ENCODE data around the gene MT1M. TPM values are rescaled to one million over a fixed set of nuclear protein-coding genes. Genes with fewer than 3 reads are reported as not detected.

MT1M gene
- total RNA-seq, 4 donors from 2014 or later: 5.3 to 10.0 (median 7.3) TPM; not detected in 1

GRCh38 chr16:56635441-56635967, 3.0 kb downstream of the MT1M start:
- Histone ChIP-seq H3K27ac (no peak overlapping the region), H3K9me3 (no peaks in the 10 kb centered on the region), H3K27me3 (peaks cover 3 to 7% (median 6%) of the 10 kb centered on the region in 3 donors), H3K36me3 (no peaks in the 10 kb centered on the region), H3K4me3 (peak overlapping the region in 1 of 4 donors; percentile 3), H3K4me1 (peaks cover 8 to 16% of the 10 kb centered on the region in 2 donors)
- intact Hi-C loops (cut with DNase I; ENCODE audit: low total_unique reads): no loop called here
- no peak for DNase-seq
- no peak for ATAC-seq
- in situ Hi-C loops (cut with MboI; ENCODE audit: low sequenced_read_pairs in 4 of 4): no loop called here
- no peak for TF ChIP-seq POLR2A (IDR thresholded peaks at IDR 0.05)
- TF ChIP-seq, protein P1, sequence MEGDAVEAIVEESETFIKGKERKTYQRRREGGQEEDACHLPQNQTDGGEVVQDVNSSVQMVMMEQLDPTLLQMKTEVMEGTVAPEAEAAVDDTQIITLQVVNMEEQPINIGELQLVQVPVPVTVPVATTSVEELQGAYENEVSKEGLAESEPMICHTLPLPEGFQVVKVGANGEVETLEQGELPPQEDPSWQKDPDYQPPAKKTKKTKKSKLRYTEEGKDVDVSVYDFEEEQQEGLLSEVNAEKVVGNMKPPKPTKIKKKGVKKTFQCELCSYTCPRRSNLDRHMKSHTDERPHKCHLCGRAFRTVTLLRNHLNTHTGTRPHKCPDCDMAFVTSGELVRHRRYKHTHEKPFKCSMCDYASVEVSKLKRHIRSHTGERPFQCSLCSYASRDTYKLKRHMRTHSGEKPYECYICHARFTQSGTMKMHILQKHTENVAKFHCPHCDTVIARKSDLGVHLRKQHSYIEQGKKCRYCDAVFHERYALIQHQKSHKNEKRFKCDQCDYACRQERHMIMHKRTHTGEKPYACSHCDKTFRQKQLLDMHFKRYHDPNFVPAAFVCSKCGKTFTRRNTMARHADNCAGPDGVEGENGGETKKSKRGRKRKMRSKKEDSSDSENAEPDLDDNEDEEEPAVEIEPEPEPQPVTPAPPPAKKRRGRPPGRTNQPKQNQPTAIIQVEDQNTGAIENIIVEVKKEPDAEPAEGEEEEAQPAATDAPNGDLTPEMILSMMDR (IDR thresholded peaks at IDR 0.05 in 4 of 5, conservative IDR thresholded peaks at IDR 0.05 in 1 of 5): no peak

- intact Hi-C loops (cut with DNase I; ENCODE audit: low total_unique reads): no loop called here
- Histone ChIP-seq H3K27me3 (peaks cover 3 to 7% (median 6%) of the 10 kb centered on the region in 3 donors), H3K27ac (no peak overlapping the region), H3K36me3 (no peaks in the 10 kb centered on the region), H3K4me1 (peaks cover 5 to 12% of the 10 kb centered on the region in 2 donors), H3K9me3 (no peaks in the 10 kb centered on the region), H3K4me3 (no peak overlapping the region)
- DNase-seq (no peak), ATAC-seq (no peak)
- TF ChIP-seq, protein P1 (IDR thresholded peaks at IDR 0.05 in 4 of 5, conservative IDR thresholded peaks at IDR 0.05 in 1 of 5): no peak
- no peak for TF ChIP-seq POLR2A (IDR thresholded peaks at IDR 0.05)
- in situ Hi-C loops (cut with MboI; ENCODE audit: low sequenced_read_pairs in 4 of 4): no loop called here
Measured at GRCh38 chr16:56636616-56637413, 4.4 kb downstream of the MT1M start.

- no peaks in the 10 kb centered on the region for H3K9me3 ChIP-seq
- peaks cover 5 to 10% of the 10 kb centered on the region in 2 donors for H3K4me1 ChIP-seq
- peak within 1 kb of the TSS; percentile 50 to 76 (median 62) for H3K4me3 ChIP-seq
- ATAC-seq (peak; percentile 75), DNase-seq (peak; percentile 63 to 68)
- peaks cover 3 to 7% (median 6%) of the 10 kb centered on the region in 3 donors for H3K27me3 ChIP-seq
- no peaks in the 10 kb centered on the region for H3K36me3 ChIP-seq
- in situ Hi-C loops (cut with MboI; ENCODE audit: low sequenced_read_pairs in 4 of 4): no loop called here
- H3K27ac ChIP-seq: peak within 1 kb of the TSS; percentile 57 to 77 (median 74)
- intact Hi-C loops (cut with DNase I; ENCODE audit: low total_unique reads): no loop called here
- TF ChIP-seq, protein P1 (IDR thresholded peaks at IDR 0.05 in 4 of 5, conservative IDR thresholded peaks at IDR 0.05 in 1 of 5): no peak
- TF ChIP-seq POLR2A (IDR thresholded peaks at IDR 0.05): peak; percentile 66 to 76
Measured at GRCh38 chr16:56637814-56638750, 5.6 kb downstream of the MT1M start, which contains the start of gene MT1A. MT1A (plus strand) TSS chr16:56638666; CDS start chr16:56638739, 73 bp downstream.

GRCh38 chr16:56639045-56639444, 6.6 kb downstream of the MT1M start:
- H3K4me1 ChIP-seq: peaks cover 5 to 20% of the 10 kb centered on the region in 2 donors
- DNase-seq: no peak
- peak overlapping the region; percentile 35 to 77 (median 66) for H3K27ac ChIP-seq
- no peaks in the 10 kb centered on the region for H3K36me3 ChIP-seq
- TF ChIP-seq, protein P1 (IDR thresholded peaks at IDR 0.05 in 4 of 5, conservative IDR thresholded peaks at IDR 0.05 in 1 of 5): no peak
- no peak for TF ChIP-seq POLR2A (IDR thresholded peaks at IDR 0.05)
- ATAC-seq: no peak
- intact Hi-C loops (cut with DNase I; ENCODE audit: low total_unique reads): no loop called here
- H3K27me3 ChIP-seq: peaks cover 3 to 7% (median 6%) of the 10 kb centered on the region in 3 donors
- H3K9me3 ChIP-seq: no peaks in the 10 kb centered on the region
- peak overlapping the region in 2 of 4 donors; percentile 50 to 60 for H3K4me3 ChIP-seq
- in situ Hi-C loops (cut with MboI; ENCODE audit: low sequenced_read_pairs in 4 of 4): no loop called here

Data from gastrocnemius medialis (tissue), 4 donors.